HepG2 (cell line): Measurements from ENCODE around the gene FETUB. TPM values are rescaled to one million over a fixed set of nuclear protein-coding genes. Genes with fewer than 3 reads are reported as not detected.

ENCODE experiments used
- ATRX ChIP-seq: sonication (generic); formaldehyde crosslinking; IDR thresholded peaks from 2 replicates; pipeline ENCODE4 v1.4.0; 2020; ENCODE audit warnings: missing genetic modification reagents, borderline replicate concordance
- HDAC1 ChIP-seq: sonication (generic); formaldehyde crosslinking; IDR thresholded peaks from 2 replicates; pipeline ENCODE4 v1.5.1; 2020; ENCODE audit warnings: mild to moderate bottlenecking, missing genetic modification reagents
- MBNL3 ChIP-seq: fragments of 250-450 bp; sonication (Bioruptor Pico); conservative IDR thresholded peaks from 2 replicates; pipeline ENCODE4 v1.8.0; 2022; ENCODE audit warnings: mild to moderate bottlenecking, inconsistent platforms
- NONO ChIP-seq, 2 experiments: fragments of 450-650 bp in 1 of 2; sonication (generic) in 1 of 2; formaldehyde crosslinking in 1 of 2; IDR thresholded peaks in 1 of 2; conservative IDR thresholded peaks in 1 of 2; 2 replicates each; pipeline versions ENCODE4 v1.6.1 to v1.8.0; 2017 to 2022; ENCODE audit warnings: mild to moderate bottlenecking in 1 of 2, missing genetic modification reagents in 1 of 2, moderate library complexity in 1 of 2
- PAX8 ChIP-seq: sonication (generic); formaldehyde crosslinking; IDR thresholded peaks from 2 replicates; pipeline ENCODE4 v1.8.0; 2022; ENCODE audit warnings: mild to moderate bottlenecking, missing genetic modification reagents, borderline replicate concordance
- PHB2 ChIP-seq: fragments of 450-650 bp; IDR thresholded peaks from 2 replicates; pipeline ENCODE4 v1.6.1; 2018; ENCODE audit not compliant: partially characterized antibody
- PRMT3 ChIP-seq: sonication (generic); formaldehyde crosslinking; IDR thresholded peaks from 2 replicates; pipeline ENCODE4 v1.8.1; 2022; ENCODE audit warnings: low read depth, mild to moderate bottlenecking, moderate library complexity, missing genetic modification reagents, borderline replicate concordance
- SAP130 ChIP-seq: IDR thresholded peaks from 2 replicates; pipeline ENCODE4 v1.6.1; 2016; ENCODE audit warnings: low read depth
- SIN3B ChIP-seq: fragments of 150-350 bp; IDR thresholded peaks from 2 replicates; pipeline ENCODE4 v1.6.1; 2014; ENCODE audit warnings: low read length
- SP140L ChIP-seq: sonication (generic); formaldehyde crosslinking; IDR thresholded peaks from 2 replicates; pipeline ENCODE4 v1.4.0; 2020; ENCODE audit warnings: missing genetic modification reagents, borderline replicate concordance
- TBX2 ChIP-seq: sonication (generic); formaldehyde crosslinking; IDR thresholded peaks from 2 replicates; pipeline ENCODE4 v1.5.0; 2020; ENCODE audit warnings: missing genetic modification reagents, mild to moderate bottlenecking, borderline replicate concordance
- ZNF282 ChIP-seq: fragments of 450-650 bp; IDR thresholded peaks from 2 replicates; pipeline ENCODE4 v1.6.1; 2018; ENCODE audit not compliant: partially characterized antibody
- ZNF430 ChIP-seq: sonication (generic); formaldehyde crosslinking; IDR thresholded peaks from 2 replicates; pipeline ENCODE4 v1.9.0; 2021; ENCODE audit warnings: mild to moderate bottlenecking, missing genetic modification reagents
- ZNF432 ChIP-seq: sonication (generic); formaldehyde crosslinking; IDR thresholded peaks from 2 replicates; pipeline ENCODE4 v1.5.0; 2020; ENCODE audit warnings: missing genetic modification reagents, mild to moderate bottlenecking, borderline replicate concordance
- ZNF737 ChIP-seq: sonication (generic); formaldehyde crosslinking; IDR thresholded peaks from 2 replicates; pipeline ENCODE4 v1.5.0; 2020; ENCODE audit warnings: missing genetic modification reagents, mild to moderate bottlenecking, borderline replicate concordance
- ZSCAN22 ChIP-seq: sonication (generic); formaldehyde crosslinking; IDR thresholded peaks from 2 replicates; pipeline ENCODE4 v1.4.0; 2020; ENCODE audit warnings: mild to moderate bottlenecking, missing genetic modification reagents
- polyA plus RNA-seq, 8 experiments: library from polyadenylated mRNA; depleted of rRNA in 3 of 8; stranded (reverse) in 7 of 8; unstranded in 1 of 8; fragments of >200 nt; fragmentation: Illumina TruSeq in 4 of 8; extraction: Trizol in 4 of 8; gene quantifications; 2 replicates each; pipeline versions ENCODE4 v1.2.1 to v1.2.3, GENCODE V29; 2011 to 2016; ENCODE audit warnings: low read depth in 4 of 8, missing spikeins in 1 of 8, mixed read lengths in 1 of 8; ENCODE audit not compliant: insufficient read depth in 1 of 8
- total RNA-seq, 5 experiments: library from RNA; depleted of rRNA; stranded (reverse); fragments of >200 nt; fragmentation: Illumina TruSeq; extraction: Trizol; gene quantifications; 2 replicates each; pipeline ENCODE4 v1.2.3, GENCODE V29; 2016; ENCODE audit warnings: low read depth in 1 of 5
- TF ChIP-seq, protein P1 (sequence below): sonication (generic); formaldehyde crosslinking; IDR thresholded peaks from 2 replicates; pipeline ENCODE4 v1.4.0; 2020; ENCODE audit warnings: missing genetic modification reagents, borderline replicate concordance
- TF ChIP-seq, protein P2 (sequence below): sonication (generic); formaldehyde crosslinking; IDR thresholded peaks from 2 replicates; pipeline ENCODE4 v1.5.1; 2020; ENCODE audit warnings: mild to moderate bottlenecking, missing genetic modification reagents, borderline replicate concordance
- TF ChIP-seq, protein P3 (sequence below): sonication (generic); formaldehyde crosslinking; IDR thresholded peaks from 2 replicates; pipeline ENCODE4 v1.4.0; 2020; ENCODE audit warnings: missing genetic modification reagents
- TF ChIP-seq, protein P4 (sequence below): IDR thresholded peaks from 2 replicates; pipeline ENCODE4 v1.6.1; 2016

FETUB gene
- total and polyA plus RNA-seq, 2 of the 13 experiments (the other 11 are each of a cell fraction or from before 2014, with no cell fraction given), result 2.1 to 4.4 TPM

DNA sequence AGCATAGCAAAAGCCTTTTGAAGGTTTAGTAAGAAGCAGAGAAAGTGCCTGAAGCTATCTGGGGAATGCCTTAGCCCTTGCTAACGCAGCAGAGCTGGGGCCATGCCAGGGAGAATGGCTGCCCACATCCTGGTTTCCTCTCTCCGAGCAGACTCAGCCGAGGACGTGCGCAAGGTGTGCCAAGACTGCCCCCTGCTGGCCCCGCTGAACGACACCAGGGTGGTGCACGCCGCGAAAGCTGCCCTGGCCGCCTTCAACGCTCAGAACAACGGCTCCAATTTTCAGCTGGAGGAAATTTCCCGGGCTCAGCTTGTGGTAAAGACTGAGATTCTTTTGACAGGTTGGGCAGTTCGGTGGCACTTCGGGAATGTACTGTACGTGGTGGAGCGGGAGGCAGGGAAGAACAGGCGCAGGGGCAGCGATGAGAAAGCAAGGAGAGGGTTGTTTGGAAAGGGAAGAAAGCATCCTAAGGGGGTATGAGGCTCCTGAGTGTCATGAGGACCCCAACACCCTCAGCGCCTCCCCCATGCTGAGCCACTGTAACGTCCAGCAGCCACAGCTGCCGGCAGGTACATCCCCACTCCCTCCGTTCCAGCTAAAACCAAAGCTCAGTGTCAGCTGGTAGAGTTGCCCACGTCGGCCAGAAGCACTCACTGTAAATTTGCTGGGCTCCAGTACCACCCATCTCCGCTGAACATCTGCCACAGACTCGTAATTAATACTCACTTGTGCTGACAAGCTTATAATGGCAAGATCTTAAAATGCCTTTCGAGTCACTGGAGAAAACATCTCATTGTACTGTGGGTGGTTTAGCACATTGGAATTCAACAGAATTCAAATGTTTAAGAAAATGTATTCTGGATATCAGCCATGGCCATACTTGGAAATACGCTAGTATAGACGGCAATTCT is 22.9 kb upstream of the FETUB start (continued):
- TF ChIP-seq PHB2, result no peak
- TF ChIP-seq ZNF432 (CRISPR knock-in tag), result no peak
- no peak for TF ChIP-seq SIN3B
- no peak for TF ChIP-seq SP140L (CRISPR knock-in tag)
- TF ChIP-seq, protein P1, sequence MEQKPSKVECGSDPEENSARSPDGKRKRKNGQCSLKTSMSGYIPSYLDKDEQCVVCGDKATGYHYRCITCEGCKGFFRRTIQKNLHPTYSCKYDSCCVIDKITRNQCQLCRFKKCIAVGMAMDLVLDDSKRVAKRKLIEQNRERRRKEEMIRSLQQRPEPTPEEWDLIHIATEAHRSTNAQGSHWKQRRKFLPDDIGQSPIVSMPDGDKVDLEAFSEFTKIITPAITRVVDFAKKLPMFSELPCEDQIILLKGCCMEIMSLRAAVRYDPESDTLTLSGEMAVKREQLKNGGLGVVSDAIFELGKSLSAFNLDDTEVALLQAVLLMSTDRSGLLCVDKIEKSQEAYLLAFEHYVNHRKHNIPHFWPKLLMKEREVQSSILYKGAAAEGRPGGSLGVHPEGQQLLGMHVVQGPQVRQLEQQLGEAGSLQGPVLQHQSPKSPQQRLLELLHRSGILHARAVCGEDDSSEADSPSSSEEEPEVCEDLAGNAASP (CRISPR knock-in tag), result 0 out of 2 replicates have a peak, but pooled peaks have one; percentile 16
- no peak for TF ChIP-seq MBNL3 (CRISPR knock-in tag)
- no peak for TF ChIP-seq HDAC1 (CRISPR knock-in tag)
- peak; percentile 50; the same call in 1 of the 2 replicates for TF ChIP-seq TBX2 (CRISPR knock-in tag)
- no peak for TF ChIP-seq ATRX (CRISPR knock-in tag)
- TF ChIP-seq ZNF282, result no peak
- 0 out of 2 replicates have a peak, but pooled peaks have one; percentile 29 for TF ChIP-seq ZNF430
- peak; percentile 84; the same call in 1 of the 2 replicates for TF ChIP-seq PRMT3 (CRISPR knock-in tag)
- TF ChIP-seq, protein P2, sequence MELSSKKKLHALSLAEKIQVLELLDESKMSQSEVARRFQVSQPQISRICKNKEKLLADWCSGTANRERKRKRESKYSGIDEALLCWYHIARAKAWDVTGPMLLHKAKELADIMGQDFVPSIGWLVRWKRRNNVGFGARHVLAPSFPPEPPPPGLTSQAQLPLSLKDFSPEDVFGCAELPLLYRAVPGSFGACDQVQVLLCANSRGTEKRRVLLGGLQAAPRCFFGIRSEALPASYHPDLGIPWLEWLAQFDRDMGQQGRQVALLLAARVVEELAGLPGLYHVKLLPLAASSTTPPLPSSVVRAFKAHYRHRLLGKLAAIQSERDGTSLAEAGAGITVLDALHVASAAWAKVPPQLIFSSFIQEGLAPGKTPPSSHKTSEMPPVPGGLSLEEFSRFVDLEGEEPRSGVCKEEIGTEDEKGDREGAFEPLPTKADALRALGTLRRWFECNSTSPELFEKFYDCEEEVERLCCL (CRISPR knock-in tag), result 0 out of 2 replicates have a peak, but pooled peaks have one; percentile 63
- TF ChIP-seq ZSCAN22 (CRISPR knock-in tag), result no peak
- no peak for TF ChIP-seq SAP130
- TF ChIP-seq PAX8, result no peak
- TF ChIP-seq, protein P3, sequence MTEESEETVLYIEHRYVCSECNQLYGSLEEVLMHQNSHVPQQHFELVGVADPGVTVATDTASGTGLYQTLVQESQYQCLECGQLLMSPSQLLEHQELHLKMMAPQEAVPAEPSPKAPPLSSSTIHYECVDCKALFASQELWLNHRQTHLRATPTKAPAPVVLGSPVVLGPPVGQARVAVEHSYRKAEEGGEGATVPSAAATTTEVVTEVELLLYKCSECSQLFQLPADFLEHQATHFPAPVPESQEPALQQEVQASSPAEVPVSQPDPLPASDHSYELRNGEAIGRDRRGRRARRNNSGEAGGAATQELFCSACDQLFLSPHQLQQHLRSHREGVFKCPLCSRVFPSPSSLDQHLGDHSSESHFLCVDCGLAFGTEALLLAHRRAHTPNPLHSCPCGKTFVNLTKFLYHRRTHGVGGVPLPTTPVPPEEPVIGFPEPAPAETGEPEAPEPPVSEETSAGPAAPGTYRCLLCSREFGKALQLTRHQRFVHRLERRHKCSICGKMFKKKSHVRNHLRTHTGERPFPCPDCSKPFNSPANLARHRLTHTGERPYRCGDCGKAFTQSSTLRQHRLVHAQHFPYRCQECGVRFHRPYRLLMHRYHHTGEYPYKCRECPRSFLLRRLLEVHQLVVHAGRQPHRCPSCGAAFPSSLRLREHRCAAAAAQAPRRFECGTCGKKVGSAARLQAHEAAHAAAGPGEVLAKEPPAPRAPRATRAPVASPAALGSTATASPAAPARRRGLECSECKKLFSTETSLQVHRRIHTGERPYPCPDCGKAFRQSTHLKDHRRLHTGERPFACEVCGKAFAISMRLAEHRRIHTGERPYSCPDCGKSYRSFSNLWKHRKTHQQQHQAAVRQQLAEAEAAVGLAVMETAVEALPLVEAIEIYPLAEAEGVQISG (CRISPR knock-in tag), result peak; percentile 6; the same call in 1 of the 2 replicates
- no peak for TF ChIP-seq NONO (IDR thresholded peaks at IDR 0.05)
- TF ChIP-seq NONO (CRISPR knock-in tag; conservative IDR thresholded peaks at IDR 0.05), result no peak; the same call in none of the 2 replicates
- TF ChIP-seq ZNF737 (CRISPR knock-in tag), result no peak
- TF ChIP-seq, protein P4, sequence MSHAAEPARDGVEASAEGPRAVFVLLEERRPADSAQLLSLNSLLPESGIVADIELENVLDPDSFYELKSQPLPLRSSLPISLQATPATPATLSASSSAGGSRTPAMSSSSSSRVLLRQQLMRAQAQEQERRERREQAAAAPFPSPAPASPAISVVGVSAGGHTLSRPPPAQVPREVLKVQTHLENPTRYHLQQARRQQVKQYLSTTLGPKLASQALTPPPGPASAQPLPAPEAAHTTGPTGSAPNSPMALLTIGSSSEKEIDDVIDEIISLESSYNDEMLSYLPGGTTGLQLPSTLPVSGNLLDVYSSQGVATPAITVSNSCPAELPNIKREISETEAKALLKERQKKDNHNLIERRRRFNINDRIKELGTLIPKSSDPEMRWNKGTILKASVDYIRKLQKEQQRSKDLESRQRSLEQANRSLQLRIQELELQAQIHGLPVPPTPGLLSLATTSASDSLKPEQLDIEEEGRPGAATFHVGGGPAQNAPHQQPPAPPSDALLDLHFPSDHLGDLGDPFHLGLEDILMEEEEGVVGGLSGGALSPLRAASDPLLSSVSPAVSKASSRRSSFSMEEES (CRISPR knock-in tag), result no peak
